NCI-H2081 (cell line): ENCODE data around the gene HIGD1A.
"Not testable (repeated sequence)": the region's sequence is repeated elsewhere in the genome, so short reads cannot be mapped to it uniquely, and the experiment has no call there.

ENCODE experiments used
- DNase-seq, 2 experiments: peaks; one replicate each; lab custom pipeline; 2025; lab: John Stamatoyannopoulos, UW

Gene HIGD1A

DNA sequence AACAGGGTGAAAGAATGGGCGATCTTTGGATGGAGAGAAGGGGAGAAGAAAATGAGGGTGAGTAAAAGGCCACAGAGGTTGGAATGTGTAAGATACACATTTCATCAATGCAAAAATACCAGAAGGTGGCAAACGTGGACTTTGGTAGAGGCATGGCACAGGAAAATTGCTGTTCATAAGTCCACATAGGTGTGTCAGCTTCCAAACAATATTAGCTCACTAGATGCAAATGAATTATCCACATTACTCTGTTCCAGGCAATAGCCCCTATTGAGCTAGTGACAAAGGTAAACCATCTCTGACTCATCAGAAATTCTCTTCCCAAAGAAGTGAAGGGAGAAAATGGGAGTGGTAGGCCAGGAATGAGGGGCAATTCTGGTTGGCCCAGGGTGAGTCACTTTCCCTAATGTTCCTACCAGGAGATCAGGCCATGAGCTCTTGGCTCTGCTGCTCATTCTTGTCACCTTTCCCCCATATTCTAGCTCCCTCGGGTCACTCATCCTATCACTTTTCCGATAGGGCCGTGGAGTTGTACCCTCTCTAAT lies 24.9 kb upstream of the HIGD1A start:
- no peak for DNase-seq

- DNase-seq, result no peak
Observed at GRCh38 chr3:42827654-42828053, 23.4 kb upstream of the HIGD1A start.

- DNase-seq, result no peak
Observed at GRCh38 chr3:42827023-42827422, 22.7 kb upstream of the HIGD1A start.

DNA sequence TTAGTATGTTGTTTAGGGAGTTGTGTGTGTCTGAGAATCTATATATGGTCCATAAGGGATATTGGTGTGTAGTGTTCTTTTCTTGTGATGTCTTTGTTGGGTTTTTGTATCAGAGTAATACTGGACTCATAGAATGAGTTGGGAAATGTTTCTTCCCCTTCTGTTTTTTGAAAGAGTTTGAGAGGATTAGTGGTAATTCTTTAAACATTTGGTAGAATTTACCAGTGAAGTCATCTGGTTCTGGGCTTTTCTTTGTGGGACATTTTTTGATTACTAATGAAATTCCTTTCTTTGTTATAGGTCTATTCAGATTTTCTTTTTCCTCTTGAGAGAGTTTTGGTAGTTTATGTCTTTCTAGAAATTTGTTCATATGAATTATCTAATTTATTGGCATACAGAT lies 21.9 kb upstream of the HIGD1A start:
- DNase-seq, result no peak

- no peak for DNase-seq
Observed at GRCh38 chr3:42823351-42823750, 19.1 kb upstream of the HIGD1A start.

DNA sequence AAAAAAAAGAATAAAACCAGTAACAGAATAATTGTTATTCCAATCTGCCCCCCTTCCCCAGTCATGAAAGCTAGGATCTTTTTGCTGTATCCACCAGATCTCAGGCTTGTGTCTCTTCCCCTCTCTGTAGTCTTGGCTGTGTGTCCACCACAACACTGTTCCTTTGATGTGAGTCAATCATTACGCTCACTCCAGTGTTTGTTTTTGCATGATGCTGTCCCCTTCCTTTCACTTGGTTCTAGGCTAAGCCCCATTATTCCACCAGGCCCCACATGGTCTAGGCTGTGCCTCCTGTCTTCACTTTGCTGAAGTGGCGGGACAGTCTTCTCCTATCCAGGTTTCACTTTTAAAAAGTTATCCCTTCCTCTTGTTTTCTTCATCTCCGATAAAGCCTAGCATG lies 18.5 kb upstream of the HIGD1A start:
- DNase-seq, result no peak

GRCh38 chr3:42820746-42821051 lies 16.4 kb upstream of the HIGD1A start:
- DNase-seq, result no peak

- peak; percentile 89 to 94 for DNase-seq
Observed at GRCh38 chr3:42819351-42819965, 15.2 kb upstream of the HIGD1A start.

- DNase-seq, result no peak
Observed at GRCh38 chr3:42815826-42816225, 11.5 kb upstream of the HIGD1A start.

- peak in 1 of 2 experiments; percentile 65 for DNase-seq
Observed at GRCh38 chr3:42814914-42815507, 10.7 kb upstream of the HIGD1A start.

- no peak for DNase-seq
Observed at GRCh38 chr3:42814246-42814645, 10.0 kb upstream of the HIGD1A start.

DNA sequence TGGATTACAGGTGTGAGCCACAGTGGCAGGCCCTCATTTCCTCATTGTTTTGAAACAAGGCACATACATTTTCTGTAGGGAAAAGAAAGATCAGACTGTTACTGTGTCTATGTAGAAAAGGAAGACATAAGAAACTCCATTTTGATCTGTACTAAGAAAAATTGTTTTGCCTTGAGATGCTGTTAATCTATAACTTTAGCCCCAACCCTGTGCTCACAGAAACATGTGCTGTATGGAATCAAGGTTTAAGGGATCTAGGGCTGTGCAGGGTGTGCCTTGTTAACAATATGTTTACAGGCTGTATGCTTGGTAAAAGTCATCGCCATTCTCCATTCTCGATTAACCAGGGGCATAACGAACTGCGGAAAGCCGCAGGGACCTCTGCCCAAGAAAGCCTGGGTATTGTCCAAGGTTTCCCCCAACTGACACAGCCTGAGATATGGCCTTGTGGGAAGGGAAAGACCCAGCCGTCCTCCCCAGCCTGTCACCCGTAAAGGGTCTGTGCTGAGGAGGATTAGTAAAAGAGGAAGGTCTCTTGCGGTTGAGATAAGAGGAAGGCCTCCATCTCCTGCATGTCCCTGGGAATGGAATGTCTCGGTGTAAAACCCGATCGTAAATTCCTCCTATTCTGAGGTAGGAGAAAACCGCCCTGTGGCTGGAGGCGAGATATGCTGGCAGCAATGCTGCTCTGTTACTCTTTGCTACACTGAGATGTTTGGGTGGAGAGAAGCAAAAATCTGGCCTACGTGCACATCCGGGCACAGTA lies 7.0 kb upstream of the HIGD1A start:
- DNase-seq, result not testable (repeated sequence)

DNA sequence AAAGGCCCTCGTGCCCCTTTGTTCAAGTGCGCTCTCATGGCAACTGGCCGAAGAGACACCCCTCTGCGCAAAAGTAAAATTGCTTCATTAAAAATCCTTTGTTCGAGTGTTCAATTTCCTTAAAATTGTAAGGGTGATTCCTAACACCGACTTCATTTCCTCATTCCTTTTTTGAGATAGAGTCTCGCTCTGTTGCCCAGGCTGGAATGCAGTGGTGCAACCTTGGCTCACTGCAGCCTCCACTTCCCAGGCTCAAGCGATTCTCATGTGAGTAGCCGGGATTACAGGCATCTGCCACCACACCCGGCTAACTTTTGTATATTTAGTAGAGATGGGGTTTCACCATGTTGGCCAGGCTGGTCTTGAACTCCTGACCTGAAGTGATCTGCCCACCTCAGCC lies 6.4 kb upstream of the HIGD1A start:
- DNase-seq, result not testable (repeated sequence)

DNA sequence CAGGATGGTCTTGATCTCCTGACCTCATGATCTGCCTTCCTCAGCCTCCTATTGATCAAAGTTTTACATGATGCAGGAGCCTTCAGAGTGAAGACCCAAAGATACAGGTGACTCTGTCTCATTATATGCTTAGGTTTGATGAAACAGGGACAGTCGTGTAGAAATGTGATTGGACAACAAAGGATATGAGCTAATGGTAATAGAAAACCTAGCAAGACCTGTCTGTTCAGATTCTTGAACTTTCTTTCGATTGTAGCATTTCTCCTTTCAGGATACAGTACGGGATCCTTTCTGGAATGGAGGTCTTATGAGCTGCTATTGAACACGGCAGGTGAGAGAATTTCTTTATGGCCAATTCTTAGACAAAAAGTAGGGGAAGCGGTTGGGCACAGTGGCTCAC lies 4.9 kb upstream of the HIGD1A start, which contains the start of gene ACKR2:
Gene ACKR2 (plus strand): TSS at position 244 of the 400 bp plus-strand sequence. CDS start 55,058 bp downstream, outside the sequence.
- DNase-seq, result no peak

- no peak for DNase-seq
Observed at GRCh38 chr3:42807929-42808328, 3.6 kb upstream of the HIGD1A start.

DNA sequence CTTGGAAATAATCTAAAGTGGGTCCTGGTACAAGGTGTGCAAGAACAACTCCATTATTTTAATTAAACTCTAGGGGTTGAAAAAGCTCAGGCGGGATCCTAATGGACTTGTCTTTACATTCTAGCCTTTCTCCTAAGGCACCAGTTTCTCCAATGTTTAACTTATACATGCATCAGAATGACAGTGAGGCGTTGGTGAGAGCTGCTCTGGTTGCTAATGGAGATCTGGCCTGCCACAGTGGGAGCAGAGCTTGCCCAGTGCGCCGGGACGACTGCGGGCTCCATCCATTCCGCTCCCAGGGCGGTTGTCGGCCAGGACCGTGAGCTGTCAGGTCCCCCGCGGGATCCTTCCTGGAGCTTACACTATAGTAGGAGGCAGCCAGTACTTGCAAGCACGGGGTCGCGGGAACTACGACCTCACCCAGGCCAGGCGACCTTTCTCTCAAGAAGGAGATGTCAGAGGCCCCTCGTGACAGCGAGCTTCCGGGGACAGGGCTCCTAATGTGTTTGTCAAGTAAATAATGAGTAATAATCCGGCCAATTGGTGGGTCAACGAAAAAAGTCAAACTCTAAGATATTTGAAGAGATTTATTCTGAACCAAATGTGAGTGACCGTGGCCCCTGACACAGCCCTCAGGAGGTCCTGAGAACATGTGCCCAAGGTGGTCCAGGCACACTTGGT lies 991 bp upstream of the HIGD1A start:
- DNase-seq, result no peak

GRCh38 chr3:42804831-42805132 lies 492 bp upstream of the HIGD1A start:
- DNase-seq, result no peak

DNA sequence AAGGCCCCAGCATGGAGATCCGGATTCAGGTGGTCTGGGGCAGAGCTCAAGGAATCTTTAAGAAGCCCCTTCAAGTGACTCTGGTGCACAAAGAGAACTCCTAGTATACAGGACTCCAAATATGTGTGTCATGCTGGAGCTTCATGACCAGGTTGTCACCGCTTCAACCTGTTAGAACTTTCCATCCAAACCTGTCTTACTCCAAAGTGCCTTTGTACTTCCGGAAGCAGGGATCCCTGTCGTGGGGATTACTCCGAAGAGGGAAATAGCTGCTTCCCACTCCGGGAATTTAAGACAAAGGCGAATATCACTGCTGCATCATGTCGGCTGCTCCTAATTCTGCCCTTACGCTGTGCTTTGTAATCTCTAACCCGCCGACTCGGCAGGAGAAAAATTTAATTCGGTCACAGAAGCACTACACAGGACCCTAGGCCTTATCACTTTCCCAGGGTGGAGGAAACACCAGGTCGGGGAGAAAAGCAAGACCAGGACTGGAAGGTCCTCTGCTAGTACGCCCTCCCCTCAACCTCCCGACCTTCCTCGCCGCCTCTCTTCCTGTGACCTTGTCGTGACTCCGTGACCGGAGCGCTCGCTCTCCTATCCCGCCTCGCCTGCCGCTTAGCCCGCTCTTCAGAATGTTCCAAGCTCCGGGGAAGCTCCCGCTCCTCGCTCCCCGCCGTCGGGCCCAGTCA lies 730 bp downstream of the HIGD1A start:
- DNase-seq, result peak in 1 of 2 experiments; percentile 43

DNA sequence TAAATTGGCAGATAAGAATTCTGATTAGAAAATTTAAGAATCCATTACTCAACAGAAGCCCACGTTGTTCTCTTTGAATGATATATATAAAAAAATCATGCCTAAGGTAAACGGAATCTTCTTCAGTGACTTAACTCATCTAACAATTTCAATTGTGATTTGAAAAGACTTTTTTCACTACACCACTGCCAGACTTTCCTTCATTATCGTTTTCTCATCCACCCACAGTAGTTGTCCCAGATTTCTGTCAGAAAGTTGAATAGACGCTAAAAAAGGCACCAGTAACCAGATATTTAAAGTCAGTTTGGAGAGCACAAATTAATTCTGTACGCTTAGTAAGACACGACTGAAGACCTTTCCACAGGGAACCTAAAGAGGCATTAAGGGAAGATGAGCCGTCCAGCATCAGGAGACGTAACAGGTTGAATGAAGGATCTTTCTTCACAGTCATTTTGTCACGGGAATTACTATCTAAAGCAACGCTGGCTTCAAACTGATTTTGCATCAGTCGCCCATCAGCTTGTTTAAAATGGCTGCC lies 1.3 kb downstream of the HIGD1A start:
- peak in 1 of 2 experiments; percentile 43 for DNase-seq

DNA sequence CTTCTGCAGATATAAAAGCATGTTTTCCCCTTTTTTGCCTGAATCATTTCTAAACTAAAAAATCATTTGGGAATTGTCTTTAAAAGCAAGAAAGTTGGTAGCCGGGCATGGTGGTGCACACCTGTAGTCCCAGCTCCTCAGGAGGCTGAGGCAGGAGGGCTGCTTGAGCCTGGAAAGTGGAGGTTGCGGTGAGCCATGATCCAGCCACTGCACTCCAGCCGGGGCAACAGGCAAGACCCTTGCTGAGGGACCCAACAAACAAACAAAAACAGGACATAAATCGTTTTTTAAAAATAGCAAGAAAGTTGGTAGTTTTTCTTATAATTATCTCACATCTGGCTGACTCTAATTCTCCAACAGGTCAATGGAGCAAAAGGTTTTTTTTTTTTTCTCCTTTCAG lies 2.5 kb downstream of the HIGD1A start:
- no peak for DNase-seq

DNA sequence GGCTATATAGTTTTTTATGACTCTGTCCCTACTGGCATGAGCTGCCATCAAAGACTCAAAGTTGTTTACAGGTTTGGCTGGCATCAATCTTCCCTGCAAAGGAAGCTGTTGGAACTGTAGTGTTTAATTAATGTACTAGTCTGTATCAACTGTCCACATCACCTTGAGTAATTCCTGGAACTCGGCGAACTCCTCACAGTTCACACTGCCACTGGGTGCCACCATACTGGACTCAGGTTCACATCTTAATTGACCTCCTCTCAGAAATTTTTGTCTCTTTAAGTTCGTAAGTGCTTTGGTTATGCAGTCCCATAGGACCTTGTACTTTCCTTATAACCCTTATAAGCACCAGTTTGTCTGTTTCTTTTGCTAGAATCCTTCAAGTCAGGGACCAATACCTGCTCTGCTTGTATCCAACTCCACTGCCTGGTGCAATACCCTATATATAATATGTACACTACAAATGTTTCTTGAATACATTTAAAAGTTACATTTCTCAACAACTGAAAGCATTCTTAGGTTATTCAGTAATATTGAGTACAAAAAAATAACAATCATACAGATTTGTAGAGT lies 3.2 kb downstream of the HIGD1A start:
- no peak for DNase-seq
